VCaP (cell line): ENCODE data around the gene PSMB5.

Experiments
- H3K27ac ChIP-seq: fragments of 450-650 bp; 2 replicates; pipeline ENCODE4 v1.5.1; 2017
- CTCF ChIP-seq: fragments of 450-650 bp; conservative IDR thresholded peaks from 2 replicates; pipeline ENCODE4 v1.5.1; 2017; ENCODE audit warnings: mild to moderate bottlenecking, moderate library complexity

Gene PSMB5

GRCh38 chr14:23024612-23025075 lies 10.1 kb downstream of the PSMB5 start:
- TF ChIP-seq CTCF = no peak
- no peak overlapping the region for H3K27ac ChIP-seq

- no peak overlapping the region for H3K27ac ChIP-seq
- TF ChIP-seq CTCF = no peak
Observed at GRCh38 chr14:23023795-23024152, 10.9 kb downstream of the PSMB5 start.

- TF ChIP-seq CTCF = no peak
- no peak overlapping the region for H3K27ac ChIP-seq
Observed at GRCh38 chr14:23023022-23023794, 11.5 kb downstream of the PSMB5 start.

GRCh38 chr14:23021889-23022442 lies 12.7 kb downstream of the PSMB5 start:
- no peak overlapping the region for H3K27ac ChIP-seq
- TF ChIP-seq CTCF = no peak

- TF ChIP-seq CTCF = no peak
- no peak overlapping the region for H3K27ac ChIP-seq
Observed at GRCh38 chr14:23021434-23021833, 13.3 kb downstream of the PSMB5 start.

GRCh38 chr14:23020143-23021128 lies 14.3 kb downstream of the PSMB5 start:
- H3K27ac ChIP-seq = no peak overlapping the region
- TF ChIP-seq CTCF = no peak

GRCh38 chr14:23018107-23018506 lies 16.6 kb downstream of the PSMB5 start:
- no peak for TF ChIP-seq CTCF
- H3K27ac ChIP-seq = no peak overlapping the region
